GM12873 (cell line): ENCODE measurements around the gene GCAT.
A peak's percentile ranks its signal among the peaks of the same experiment; 100 is the strongest.

Experiments
- TF ChIP-seq, protein P1 (sequence below): IDR thresholded peaks from 2 replicates; pipeline ENCODE4 v1.5.1; 2012; ENCODE audit warnings: low read depth, mild to moderate bottlenecking, moderate library complexity, low read length, control low read depth; ENCODE audit not compliant: insufficient read depth; ENCODE audit errors: missing control alignments

The GCAT gene

GRCh38 chr22:37774728-37775127, 33.0 kb upstream of the GCAT start:
- TF ChIP-seq, protein P1, sequence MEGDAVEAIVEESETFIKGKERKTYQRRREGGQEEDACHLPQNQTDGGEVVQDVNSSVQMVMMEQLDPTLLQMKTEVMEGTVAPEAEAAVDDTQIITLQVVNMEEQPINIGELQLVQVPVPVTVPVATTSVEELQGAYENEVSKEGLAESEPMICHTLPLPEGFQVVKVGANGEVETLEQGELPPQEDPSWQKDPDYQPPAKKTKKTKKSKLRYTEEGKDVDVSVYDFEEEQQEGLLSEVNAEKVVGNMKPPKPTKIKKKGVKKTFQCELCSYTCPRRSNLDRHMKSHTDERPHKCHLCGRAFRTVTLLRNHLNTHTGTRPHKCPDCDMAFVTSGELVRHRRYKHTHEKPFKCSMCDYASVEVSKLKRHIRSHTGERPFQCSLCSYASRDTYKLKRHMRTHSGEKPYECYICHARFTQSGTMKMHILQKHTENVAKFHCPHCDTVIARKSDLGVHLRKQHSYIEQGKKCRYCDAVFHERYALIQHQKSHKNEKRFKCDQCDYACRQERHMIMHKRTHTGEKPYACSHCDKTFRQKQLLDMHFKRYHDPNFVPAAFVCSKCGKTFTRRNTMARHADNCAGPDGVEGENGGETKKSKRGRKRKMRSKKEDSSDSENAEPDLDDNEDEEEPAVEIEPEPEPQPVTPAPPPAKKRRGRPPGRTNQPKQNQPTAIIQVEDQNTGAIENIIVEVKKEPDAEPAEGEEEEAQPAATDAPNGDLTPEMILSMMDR = no peak

- TF ChIP-seq, protein P1 = no peak
Observed at GRCh38 chr22:37775785-37776638, 31.7 kb upstream of the GCAT start.

DNA sequence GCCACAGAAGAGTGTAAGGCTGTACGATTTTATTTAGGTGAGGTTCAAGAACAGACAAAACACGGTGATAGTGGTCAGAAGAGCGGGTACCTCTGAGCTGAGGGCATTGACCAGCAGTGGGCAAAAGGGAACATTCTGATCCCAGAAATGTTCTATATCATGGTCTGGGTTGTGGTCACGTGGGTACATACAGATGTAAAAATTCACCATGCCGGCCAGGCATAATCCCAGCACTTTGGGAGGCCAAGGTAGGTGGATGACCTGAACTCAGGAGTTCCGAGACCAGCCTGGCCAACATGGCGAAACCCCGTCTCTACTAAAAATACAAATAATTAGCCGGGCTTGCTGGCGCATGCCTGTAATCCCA, 31.1 kb upstream of the GCAT start:
- TF ChIP-seq, protein P1 = no peak

DNA sequence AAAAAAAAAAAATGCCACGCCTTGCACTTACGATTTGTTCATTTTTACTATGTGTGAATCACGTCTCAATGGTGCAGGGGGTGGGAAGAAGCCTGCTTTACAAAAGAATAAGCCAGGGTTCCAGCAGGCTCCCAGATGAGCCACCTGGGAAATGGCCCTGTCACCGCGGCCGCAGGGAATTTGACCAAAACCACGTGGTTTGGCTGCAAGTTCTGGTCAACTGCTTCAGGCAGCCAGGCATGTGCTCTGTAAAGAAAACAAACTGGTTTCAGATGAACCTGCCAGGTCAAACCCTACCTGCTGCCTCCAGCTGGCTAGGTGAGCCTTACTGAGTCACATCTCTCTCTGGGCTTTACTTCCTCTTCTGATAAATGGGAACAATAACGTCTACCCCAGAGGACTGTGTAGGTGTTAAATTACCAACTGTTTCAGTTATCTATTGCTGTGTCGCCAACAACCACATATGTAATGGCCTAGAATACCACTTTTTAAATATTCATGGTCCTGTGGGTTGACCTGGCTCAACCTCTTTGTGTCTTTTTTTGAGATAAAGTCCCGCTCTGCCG, 30.5 kb upstream of the GCAT start:
- TF ChIP-seq, protein P1 = no peak

- TF ChIP-seq, protein P1 = no peak
Observed at GRCh38 chr22:37778370-37779009, 29.2 kb upstream of the GCAT start.

DNA sequence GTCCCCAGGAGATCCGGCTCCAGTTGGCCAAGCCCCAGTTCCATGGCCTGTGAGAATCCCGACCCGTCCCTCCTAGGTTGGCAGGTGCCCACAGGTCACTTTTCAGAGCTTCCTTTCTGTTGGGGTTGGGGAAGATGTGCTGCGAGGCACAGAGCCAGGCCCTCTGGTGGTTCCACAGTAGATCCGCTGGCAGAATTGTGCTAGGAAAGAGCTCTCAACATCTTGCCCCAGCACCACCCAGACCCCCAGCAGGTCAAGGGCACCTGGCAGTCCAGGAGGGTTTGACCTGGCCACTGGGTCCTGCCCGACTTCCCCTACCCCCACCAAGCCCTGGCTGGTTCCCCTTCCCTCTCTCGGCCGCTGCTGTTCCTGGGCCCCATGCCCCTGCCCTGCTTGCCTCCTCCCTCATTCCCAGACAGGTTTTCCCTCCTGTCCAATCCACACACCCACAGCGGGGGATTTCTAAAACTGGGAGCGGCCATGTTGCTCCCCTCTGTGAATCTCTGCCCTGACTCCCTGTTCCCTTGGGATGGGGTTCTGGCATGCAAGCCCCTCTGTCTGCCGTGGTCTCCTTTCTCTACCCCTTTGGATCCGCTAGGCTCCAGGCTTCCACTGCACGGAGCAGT, 26.2 kb upstream of the GCAT start:
- TF ChIP-seq, protein P1 = peak; percentile 39

GRCh38 chr22:37782340-37783168, 25.2 kb upstream of the GCAT start:
- TF ChIP-seq, protein P1 = peak; percentile 18
